WTC11 (cell line): ENCODE data around the gene ZNF107.
"Not testable (repeated sequence)": the region's sequence is repeated elsewhere in the genome, so short reads cannot be mapped to it uniquely, and the experiment has no call there.

Experiments used
- FOXP1 ChIP-seq: sonication (generic); formaldehyde crosslinking; IDR thresholded peaks from 2 replicates; pipeline ENCODE4 v1.8.0; 2022; ENCODE audit warnings: missing genetic modification reagents, mild to moderate bottlenecking, moderate library complexity, borderline replicate concordance
- TEAD4 ChIP-seq: sonication (generic); formaldehyde crosslinking; IDR thresholded peaks from 2 replicates; pipeline ENCODE4 v1.8.0; 2022; ENCODE audit warnings: mild to moderate bottlenecking, missing genetic modification reagents
- TF ChIP-seq, protein P1 (sequence below): fragments of 200-600 bp; IDR thresholded peaks from 2 replicates; pipeline ENCODE4 v1.8.0; 2022; ENCODE audit warnings: antibody characterized with exemption

DNA sequence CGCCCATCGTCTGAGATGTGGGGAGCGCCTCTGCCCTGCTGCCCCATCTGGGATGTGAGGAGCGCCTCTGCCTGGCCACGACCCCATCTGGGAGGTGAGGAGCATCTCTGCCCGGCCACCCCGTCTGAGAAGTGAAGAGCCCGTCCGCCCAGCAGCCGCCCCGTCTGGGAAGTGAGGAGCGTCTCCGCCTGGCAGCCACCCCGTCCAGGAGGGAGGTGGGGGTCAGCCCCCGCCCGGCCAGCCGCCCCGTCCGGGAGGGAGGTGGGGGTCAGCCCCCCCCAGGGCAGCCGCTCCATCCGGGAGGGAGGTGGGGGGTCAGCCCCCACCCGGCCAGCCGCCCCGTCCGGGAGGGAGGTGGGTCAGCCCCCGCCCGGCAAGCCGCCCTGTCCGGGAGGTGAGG lies 52.0 kb downstream of the ZNF107 start:
- not testable (repeated sequence) for TF ChIP-seq FOXP1; TEAD4 (CRISPR knock-in tag)
- TF ChIP-seq, protein P1, sequence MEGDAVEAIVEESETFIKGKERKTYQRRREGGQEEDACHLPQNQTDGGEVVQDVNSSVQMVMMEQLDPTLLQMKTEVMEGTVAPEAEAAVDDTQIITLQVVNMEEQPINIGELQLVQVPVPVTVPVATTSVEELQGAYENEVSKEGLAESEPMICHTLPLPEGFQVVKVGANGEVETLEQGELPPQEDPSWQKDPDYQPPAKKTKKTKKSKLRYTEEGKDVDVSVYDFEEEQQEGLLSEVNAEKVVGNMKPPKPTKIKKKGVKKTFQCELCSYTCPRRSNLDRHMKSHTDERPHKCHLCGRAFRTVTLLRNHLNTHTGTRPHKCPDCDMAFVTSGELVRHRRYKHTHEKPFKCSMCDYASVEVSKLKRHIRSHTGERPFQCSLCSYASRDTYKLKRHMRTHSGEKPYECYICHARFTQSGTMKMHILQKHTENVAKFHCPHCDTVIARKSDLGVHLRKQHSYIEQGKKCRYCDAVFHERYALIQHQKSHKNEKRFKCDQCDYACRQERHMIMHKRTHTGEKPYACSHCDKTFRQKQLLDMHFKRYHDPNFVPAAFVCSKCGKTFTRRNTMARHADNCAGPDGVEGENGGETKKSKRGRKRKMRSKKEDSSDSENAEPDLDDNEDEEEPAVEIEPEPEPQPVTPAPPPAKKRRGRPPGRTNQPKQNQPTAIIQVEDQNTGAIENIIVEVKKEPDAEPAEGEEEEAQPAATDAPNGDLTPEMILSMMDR: not testable (repeated sequence)
